SHP77 treated with DMSO at 0.1 percent for 48 hours (cell line): ENCODE results near the gene STK25.
"Not testable (repeated sequence)": the region's sequence is repeated elsewhere in the genome, so short reads cannot be mapped to it uniquely, and the experiment has no call there.

Source experiments
- DNase-seq: peaks from one replicate; lab custom pipeline; 2025; lab: John Stamatoyannopoulos, UW

STK25 gene

DNA sequence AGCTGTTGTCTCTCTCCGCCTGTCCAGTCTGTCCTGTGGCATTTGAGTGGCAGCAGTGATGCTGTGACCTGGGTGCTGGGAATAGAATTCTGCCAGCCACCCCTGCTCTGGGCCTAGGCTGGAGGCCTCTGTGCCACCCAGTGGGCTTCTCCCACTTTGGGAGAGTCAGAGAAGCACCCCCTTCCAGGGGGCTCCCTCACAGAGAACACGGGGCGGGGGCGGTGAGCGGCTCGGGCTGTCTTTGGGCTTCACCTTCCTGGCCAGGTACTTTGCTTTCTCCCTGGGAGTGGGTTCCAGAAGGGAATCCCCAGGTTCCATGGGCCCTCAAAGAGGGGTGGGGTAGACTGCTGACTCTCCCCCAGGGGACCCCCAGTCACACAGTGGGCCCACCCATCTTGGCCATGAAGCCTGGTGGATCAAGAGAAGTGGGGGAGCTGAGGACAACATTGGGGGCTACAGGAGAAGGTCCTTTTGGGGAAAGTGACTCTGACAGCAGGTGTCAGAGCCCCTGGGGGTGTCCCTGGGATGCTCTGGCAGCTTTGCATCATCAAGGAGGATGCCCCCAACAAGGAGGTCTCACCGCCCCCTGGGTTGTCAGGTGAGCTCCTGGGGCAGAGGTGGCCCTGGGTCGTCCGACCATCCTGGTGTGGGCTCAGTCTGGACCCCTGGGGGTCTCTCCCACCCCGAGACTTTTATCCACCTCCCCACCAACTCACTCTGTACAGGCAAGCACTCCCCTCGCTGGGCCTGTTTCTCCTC, 31.4 kb upstream of the STK25 start:
- DNase-seq: no peak

GRCh38 chr2:241538838-241539615, 30.6 kb upstream of the STK25 start:
- DNase-seq: no peak

DNA sequence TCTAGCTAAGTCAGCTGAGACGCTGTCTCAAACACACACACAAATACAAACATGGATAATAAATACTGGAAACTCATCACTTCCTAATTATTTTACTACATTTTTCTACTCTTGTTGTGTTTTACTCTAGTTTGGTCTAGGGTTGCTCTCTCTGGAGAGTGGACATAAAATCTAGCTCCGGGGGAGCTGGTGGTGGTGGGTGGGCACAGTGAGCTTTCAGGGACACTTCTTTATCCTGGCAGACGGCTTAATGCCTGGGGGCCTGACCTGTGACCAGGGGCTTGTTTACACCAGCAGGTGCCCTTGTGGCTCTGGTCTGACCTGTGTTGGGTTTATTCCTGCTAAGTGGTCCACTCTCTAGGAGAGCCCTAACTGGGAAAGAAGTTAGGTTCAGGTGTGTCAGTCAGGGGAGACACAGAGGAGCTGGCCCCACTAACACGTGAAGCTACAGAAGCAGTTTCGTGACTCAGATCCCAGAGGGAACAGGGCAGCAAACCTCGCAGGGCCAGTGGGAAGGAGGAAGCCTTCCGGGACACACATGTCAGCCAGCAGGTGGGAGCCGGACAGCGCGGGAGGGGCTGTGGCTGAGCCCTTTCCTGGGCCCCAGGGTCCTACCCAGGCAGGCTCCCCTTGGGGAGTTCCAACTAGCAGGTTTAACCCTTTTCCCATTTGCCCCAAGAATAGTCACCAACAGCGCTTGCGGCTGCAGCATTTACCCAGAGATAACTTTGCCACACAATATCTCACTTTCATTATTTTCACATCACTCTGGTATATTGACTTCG, 27.7 kb upstream of the STK25 start:
- DNase-seq: no peak

DNA sequence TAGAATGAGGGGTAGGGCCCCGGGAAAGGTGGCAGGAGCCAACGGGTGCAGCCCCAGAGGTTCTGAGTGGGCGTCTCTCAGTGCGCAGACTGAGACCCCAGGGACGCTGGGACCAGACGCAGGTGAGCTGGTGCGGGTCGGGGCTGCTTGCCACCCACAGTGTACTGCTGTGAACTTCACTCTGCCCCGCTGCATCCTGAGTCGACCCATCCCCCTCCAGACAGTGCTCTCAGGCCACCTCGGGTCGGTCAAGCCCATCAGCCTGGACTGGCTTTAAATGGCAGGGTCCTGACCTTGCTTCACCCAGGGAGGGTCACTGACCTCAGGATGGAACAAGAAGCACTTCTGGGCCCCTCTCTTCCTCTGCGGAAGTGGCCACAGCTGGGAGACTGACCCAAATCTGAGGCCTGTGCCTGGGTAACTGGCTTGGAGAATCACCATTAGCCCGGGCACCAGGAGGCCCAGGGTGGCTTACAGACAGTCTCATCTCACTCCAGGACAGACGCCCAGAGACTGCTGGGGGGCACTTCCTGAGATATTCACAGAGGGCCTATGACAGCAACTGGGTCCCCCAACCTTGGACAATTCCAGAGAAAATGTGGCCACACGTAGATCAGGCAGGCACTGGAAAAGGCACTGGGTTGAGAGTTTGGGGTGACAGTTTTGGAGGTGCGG, 26.5 kb upstream of the STK25 start:
- no peak for DNase-seq

- DNase-seq: no peak
Observed at GRCh38 chr2:241534293-241534692, 25.9 kb upstream of the STK25 start.

DNA sequence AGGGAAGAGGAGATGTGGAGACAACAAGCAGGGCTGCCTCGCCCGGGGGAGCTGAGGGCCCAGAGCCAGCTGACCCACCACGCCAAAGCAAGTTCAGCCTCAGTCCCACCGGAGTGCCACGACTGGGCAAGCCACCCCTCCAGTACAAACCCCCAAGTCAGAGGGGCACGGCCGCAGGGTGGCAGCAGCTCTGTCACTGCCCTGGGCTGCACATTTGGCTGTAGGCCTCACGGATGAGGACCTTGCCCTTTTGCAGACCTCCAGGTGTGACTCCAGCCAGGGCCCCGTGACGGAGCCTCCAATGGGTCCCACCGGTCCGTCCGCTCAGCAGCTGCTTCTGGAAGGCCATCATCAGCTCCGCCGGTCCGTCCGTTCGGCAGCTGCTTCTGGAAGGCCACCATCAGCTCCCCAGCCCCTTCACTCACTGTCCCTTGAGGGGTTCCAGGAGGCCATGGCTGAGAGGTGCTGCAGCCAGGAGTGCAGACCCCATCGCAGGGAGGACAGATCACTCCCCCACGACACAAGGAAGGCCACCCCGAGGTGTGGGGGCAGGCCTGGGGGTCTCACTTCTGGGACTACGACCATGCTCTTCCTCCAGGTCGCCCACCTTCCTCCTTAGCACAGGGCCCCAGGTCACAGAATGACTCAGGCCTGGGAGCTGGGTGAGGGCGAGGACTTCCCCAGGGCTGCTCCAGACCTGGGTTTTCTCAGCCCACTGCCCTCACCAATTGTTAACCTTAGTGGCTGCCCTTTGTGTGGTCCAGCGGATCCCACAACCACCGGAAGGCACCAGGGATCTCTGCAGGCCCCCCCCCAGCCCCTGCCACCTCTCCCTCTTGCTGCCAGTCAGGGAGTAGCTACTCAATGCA, 24.6 kb upstream of the STK25 start:
- DNase-seq: no peak

DNA sequence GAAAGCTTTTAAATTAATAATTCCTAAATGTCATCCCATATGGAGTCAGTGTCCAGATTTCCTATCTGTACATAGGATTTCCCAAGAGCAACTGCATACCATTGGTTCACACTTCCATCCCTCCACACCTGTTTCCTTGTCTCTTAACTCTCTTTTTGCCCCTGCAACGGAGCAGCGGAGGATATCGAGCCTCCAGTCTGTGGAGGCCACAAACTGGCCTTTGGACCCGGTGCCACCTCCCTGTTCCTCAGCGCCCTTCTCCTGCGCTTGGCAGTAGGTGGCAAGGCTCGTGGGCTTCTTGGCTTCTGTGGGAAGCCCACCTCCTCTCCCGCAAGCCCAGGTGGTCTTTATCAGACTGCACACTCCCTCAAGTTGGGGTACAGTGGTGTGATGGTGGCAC, 23.8 kb upstream of the STK25 start:
- DNase-seq: no peak

DNA sequence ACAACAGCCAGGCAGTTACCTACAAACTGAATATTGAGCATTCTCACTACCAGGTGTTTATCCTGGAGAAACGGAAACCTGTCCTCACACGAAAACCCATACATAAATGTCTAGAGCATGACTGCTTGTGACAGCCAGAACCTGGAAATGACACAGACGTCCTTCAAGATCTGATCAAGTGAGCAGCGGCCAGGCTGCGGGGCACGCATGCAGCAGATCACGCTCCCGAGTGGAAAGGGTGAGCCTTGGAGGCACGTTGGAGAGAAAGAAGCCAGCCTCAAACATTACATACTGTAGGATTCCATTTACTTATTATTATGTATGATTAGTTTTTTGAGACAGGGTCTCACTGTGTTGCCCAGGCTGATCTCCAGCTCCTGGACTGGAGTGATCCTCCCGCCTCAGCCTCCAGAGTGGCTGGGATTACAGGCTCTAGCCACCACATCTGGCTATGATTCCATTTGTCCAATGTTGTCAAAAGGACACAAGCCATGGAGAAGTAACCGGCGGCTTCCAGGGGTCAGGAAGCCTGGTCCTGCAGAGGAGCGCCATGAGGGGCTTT, 22.9 kb upstream of the STK25 start:
- no peak for DNase-seq

- DNase-seq: no peak
Observed at GRCh38 chr2:241530571-241530970, 22.2 kb upstream of the STK25 start.

- not testable (repeated sequence) for DNase-seq
Observed at GRCh38 chr2:241525818-241526780, 17.7 kb upstream of the STK25 start.

GRCh38 chr2:241522477-241522876, 14.1 kb upstream of the STK25 start:
- DNase-seq: no peak

- DNase-seq: no peak
Observed at GRCh38 chr2:241519669-241520068, 11.3 kb upstream of the STK25 start.

DNA sequence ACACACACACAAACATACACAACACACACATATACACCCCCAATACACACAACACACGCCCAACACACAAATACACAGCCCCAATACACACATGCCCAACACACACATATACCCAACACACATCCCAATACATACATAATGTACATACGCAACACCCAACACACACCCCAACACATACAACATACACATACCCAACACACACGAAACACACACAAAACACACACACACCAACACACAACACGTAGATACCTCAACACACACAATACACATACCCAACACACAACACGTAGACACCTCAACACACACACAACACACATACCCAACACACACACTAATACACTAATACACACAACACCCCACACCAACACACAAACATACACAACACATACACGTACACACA, 8.9 kb upstream of the STK25 start:
- no peak for DNase-seq

DNA sequence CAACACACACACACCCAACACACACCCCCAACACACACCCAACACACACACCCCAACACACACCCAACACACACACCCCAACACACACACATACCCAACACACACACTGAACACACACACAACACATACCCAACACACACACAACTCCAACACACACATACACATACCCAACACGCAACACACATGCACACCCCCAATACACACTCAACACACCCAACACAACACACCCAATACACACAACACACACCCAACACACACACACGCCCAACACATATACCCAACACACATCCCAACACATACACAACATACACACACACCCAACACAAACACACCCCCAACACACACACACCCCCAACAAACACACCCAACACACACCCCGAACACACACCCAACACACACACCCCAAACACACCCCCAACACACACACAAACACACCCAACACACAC, 8.2 kb upstream of the STK25 start:
- no peak for DNase-seq

DNA sequence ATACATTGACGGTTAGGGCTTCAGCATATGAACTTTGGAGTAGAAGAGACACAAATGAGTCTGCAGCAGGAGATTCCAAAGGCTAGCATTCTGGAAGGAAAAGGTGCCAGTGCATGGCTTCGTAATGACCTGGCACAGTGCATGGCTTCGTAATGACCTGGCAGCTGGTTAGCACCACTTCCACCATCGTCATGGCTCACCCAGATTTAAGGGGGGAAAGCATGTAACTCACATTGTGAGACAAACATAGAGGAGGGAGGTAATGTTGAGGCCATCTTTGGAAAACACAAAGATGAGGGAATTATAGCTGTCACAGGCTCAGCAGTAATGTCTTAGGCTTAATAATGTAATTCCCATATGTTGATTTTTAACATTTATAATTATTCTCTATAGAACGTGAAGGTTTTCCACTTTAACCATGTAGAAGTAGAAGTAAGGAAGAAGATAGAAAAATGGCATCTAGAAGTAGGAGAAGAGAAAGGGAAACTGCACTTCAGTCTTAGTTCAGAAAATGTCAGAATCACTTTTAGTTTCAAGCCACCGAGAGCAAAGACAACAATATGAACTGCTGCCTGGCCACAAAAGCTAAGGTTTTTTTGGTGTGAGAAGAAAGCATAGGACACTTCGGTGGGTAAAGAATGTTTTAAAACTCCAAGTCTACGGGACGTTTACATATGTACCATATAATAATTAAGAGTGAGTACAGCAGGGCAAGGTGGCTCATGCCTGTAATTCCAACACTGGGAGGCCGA, 6.8 kb upstream of the STK25 start:
- no peak for DNase-seq

- DNase-seq: no peak
Observed at GRCh38 chr2:241514553-241514952, 6.2 kb upstream of the STK25 start.

- no peak for DNase-seq
Observed at GRCh38 chr2:241511091-241511741, 2.8 kb upstream of the STK25 start.

DNA sequence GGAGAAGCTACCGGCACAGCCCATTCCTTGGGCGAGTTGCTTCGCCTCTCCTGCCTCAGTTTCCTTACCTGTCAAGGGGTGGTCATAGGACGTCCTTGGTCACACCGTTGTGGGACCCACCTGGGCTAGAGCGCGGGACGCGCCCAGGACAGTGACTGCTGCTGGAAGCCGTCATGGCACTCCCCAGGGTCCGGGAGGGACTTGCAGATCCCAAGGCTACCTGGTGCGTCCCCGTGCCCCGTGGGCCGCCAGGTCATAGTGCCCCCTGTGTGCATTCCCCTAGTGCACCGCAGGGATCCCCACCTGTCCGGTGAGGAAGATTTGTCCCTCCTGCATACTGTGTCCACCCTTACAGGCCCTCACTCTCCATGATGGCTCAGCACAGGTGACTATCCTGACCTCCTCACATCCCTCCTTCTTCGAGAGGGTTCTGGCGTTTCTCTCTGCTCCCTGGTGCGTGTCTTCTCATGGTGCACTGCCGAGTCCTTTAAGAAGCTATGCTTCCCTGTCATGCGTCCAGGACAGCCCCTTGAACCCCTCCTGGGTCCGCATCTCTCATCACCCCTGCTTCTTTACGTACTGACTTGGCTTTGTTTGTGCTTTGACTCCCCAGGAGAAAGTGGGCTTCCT, 886 bp upstream of the STK25 start:
- DNase-seq: no peak
